Measurements from ENCODE around the gene TMEM225.

The TMEM225 gene

GRCh38 chr11:123852321-123852720 is 33.1 kb downstream of the TMEM225 start:
- H3K9ac ChIP-seq (ENCODE audit: low read depth, low read length): no peak overlapping the region
- H3K4me1 ChIP-seq (ENCODE audit: insufficient read depth, low read length): peaks cover 14% of the 10 kb centered on the region; the same call in 1 of the 2 replicates
- peaks cover 3% of the 10 kb centered on the region for H3K9me3 ChIP-seq (ENCODE audit: control insufficient read depth, insufficient read depth, low read length)
- no peaks in the 10 kb centered on the region for H3K36me3 ChIP-seq (ENCODE audit: insufficient read depth, low read length)

- Histone ChIP-seq H3K36me3 (ENCODE audit: insufficient read depth, low read length) (no peaks in the 10 kb centered on the region), H3K9me3 (ENCODE audit: control insufficient read depth, insufficient read depth, low read length) (peaks cover 3% of the 10 kb centered on the region), H3K9ac (ENCODE audit: low read depth, low read length) (no peak overlapping the region), H3K4me1 (ENCODE audit: insufficient read depth, low read length) (peaks cover 14% of the 10 kb centered on the region; the same call in 1 of the 2 replicates)
Measured at GRCh38 chr11:123851110-123851509, 34.4 kb downstream of the TMEM225 start.

- H3K9ac ChIP-seq (ENCODE audit: low read depth, low read length): no peak overlapping the region
- H3K4me1 ChIP-seq (ENCODE audit: insufficient read depth, low read length): no peaks in the 10 kb centered on the region
- H3K9me3 ChIP-seq (ENCODE audit: control insufficient read depth, insufficient read depth, low read length): no peaks in the 10 kb centered on the region; the same call in 1 of the 2 replicates
- no peaks in the 10 kb centered on the region for H3K36me3 ChIP-seq (ENCODE audit: insufficient read depth, low read length)
Measured at GRCh38 chr11:123841174-123841573, 44.3 kb downstream of the TMEM225 start.

DNA sequence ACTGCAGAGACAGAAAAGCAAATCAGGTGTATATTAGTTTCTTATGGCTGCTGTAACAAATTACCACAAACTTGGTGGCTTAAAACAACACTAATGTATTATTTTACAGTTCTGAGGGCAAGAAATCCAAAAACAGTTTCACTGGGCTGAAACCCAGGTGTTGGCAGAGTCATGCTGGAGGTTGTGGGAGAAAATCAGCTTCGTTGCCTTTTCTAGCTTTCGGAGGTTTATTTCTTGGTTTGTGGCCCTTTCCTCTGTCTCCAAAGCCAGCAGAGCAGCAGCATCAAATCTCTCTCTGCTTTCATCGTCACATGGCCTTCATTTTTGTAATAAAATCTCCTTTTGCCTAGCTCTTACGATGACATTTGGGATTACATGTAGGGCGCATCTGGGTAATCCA is 46.3 kb downstream of the TMEM225 start:
- no peaks in the 10 kb centered on the region; the same call in 1 of the 2 replicates for H3K9me3 ChIP-seq (ENCODE audit: control insufficient read depth, insufficient read depth, low read length)
- H3K9ac ChIP-seq (ENCODE audit: low read depth, low read length): no peak overlapping the region
- no peaks in the 10 kb centered on the region for H3K36me3 ChIP-seq (ENCODE audit: insufficient read depth, low read length)
- no peaks in the 10 kb centered on the region for H3K4me1 ChIP-seq (ENCODE audit: insufficient read depth, low read length)

DNA sequence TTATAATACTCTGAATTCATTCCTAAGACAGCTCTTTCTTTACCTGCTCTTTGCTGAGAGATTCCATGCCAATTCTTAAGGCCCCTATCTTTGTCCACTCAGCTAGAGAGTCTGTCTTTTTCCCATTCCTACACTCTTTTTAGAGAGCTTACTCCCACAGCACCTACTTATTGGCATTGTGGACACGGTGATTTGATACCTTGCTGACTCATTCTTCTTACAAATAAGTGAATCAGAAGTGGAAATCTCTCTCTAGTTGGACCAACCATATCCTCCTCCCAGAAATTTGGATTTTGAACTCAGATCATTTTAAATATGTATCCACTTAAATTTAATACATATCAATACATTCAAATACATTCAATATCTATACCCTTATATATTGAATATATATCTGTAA is 46.8 kb downstream of the TMEM225 start:
- H3K9ac ChIP-seq (ENCODE audit: low read depth, low read length): no peak overlapping the region
- no peaks in the 10 kb centered on the region; the same call in 1 of the 2 replicates for H3K9me3 ChIP-seq (ENCODE audit: control insufficient read depth, insufficient read depth, low read length)
- H3K4me1 ChIP-seq (ENCODE audit: insufficient read depth, low read length): no peaks in the 10 kb centered on the region
- no peaks in the 10 kb centered on the region for H3K36me3 ChIP-seq (ENCODE audit: insufficient read depth, low read length)

DNA sequence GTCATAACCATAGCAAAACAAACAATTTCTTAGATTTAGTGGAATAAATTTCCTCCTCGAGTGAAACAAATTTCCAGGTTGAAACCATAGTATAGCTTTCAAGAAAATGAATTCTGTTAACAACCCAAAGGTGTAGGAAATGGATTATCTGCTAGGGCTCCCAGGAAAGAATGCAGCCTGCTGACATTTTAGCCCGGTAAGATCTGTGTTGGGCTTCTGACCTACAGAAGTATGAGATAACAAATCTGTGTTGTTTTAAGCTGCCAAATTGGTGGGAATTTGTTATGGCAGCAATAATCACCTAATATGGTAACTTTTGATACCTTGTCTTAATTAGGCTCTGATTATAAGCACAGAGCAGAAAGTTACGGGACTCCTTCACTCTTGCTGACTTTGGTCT is 47.3 kb downstream of the TMEM225 start:
- no peaks in the 10 kb centered on the region for H3K4me1 ChIP-seq (ENCODE audit: insufficient read depth, low read length)
- no peaks in the 10 kb centered on the region for H3K36me3 ChIP-seq (ENCODE audit: insufficient read depth, low read length)
- H3K9me3 ChIP-seq (ENCODE audit: control insufficient read depth, insufficient read depth, low read length): no peaks in the 10 kb centered on the region; the same call in 1 of the 2 replicates
- H3K9ac ChIP-seq (ENCODE audit: low read depth, low read length): no peak overlapping the region

DNA sequence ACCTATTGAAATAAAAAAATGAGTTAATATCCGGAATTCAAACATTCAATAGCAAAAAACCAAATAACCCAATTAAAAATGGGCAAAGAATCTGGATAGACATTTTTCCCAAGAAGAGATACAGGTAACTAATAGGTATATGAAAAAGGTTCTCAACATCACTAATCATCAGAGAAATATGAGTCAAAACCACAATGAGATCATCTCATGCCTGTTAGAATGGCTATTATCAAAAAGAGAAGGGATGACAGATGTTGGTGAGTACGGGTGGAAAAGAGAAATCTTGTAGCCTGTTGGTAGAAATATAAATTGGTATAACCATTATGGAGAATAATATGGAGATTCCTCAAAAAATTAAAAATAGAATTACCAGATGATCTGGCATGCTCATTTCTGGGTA is 52.4 kb downstream of the TMEM225 start:
- Histone ChIP-seq H3K9ac (ENCODE audit: low read depth, low read length) (no peak overlapping the region), H3K4me1 (ENCODE audit: insufficient read depth, low read length) (no peaks in the 10 kb centered on the region), H3K9me3 (ENCODE audit: control insufficient read depth, insufficient read depth, low read length) (no peaks in the 10 kb centered on the region), H3K36me3 (ENCODE audit: insufficient read depth, low read length) (no peaks in the 10 kb centered on the region)

Data from ES-I3 (cell line).